Fibroblast of villous mesenchyme (primary cell): ENCODE measurements around the gene ADAM19. TPM values are rescaled to one million over a fixed set of nuclear protein-coding genes. Genes with fewer than 3 reads are reported as not detected.

Experiments
- DNase-seq: peaks from one replicate; pipeline ENCODE4 v3.0.0-alpha.2; 2010; ENCODE audit warnings: low read depth
- H3K4me3 ChIP-seq: 2 replicates; pipeline ENCODE4 v1.5.1; 2011; ENCODE audit warnings: low read depth, mild to moderate bottlenecking, low read length
- CTCF ChIP-seq: IDR thresholded peaks from 2 replicates; pipeline ENCODE4 v1.5.1; 2012; ENCODE audit warnings: low read depth, mild to moderate bottlenecking, low read length; ENCODE audit not compliant: insufficient read depth
- total RNA-seq: library from RNA; depleted of rRNA; stranded (reverse); fragments of >200 nt; gene quantifications from 2 replicates; pipeline ENCODE4 v1.2.3, GENCODE V29; 2012

Gene ADAM19
- total RNA-seq, 1 donor = 89.8 TPM

DNA sequence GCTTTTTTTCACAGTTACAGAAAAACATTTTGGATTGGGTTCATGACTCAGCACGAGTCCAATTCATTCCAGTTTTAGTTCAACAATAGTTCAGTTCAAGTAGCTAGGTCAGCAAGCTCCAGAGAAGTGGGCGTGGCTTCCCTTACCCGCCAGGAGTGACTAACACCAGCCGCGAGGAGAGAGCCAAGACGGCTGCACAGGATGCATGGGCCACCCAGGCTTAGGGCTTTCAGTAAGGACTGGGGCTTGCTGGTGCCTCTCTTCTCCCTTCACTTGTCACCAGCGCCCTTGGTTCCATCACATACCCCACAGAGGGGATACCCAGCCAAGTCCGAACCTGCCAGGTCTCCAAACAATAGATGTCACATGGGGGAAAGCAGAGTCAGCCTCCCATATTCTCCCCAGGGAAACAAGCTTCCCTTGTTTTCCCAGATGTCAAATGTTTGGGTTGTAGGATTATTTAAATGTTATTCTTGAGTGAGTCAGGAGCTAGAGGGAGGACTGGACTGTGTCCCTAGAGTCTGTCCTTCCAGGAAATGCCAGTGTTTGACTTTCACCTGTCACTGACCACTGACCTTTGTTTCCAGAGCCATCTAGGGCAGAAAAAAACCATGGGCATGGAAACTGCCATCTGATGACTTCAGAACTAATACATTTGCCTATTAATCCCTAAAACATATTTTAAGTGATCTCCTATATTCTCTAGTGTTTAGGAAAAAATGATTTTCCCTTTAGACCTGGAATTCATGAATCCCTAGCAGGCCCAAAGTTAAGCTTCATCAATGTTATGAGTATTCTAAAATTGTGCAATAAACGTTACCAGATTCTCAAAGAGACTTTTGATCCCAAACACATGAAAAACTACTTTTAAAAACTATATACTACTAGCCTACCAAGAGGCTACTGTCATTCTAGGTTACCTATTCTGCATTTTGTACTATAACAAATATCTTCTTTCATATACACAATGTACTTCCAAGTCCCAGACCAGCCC lies 63.6 kb downstream of the ADAM19 start:
- TF ChIP-seq CTCF = no peak
- H3K4me3 ChIP-seq = no peak overlapping the region
- peak; percentile 96 for DNase-seq

GRCh38 chr5:157510682-157511081 lies 64.9 kb downstream of the ADAM19 start:
- no peak for TF ChIP-seq CTCF
- no peak for DNase-seq
- H3K4me3 ChIP-seq = no peak overlapping the region

DNA sequence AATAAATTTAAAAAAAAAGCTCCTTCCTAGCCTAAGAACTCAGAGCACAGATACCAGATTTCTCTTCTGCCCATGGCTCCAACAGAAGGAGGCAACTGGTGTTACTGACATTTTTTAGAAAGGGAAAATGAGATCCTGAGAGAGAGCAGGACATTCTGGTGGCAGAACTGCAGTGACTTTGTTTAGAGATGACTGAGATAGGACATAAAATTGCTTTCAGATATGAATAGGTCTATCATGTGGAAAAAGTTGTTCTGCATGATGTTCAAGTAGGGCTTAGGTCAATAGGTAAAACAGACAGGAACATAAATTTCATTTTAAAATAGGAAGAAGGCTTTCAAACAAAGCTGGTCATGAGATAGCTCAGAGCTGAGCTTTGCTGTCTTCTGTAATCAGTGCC lies 66.0 kb downstream of the ADAM19 start:
- DNase-seq = no peak
- H3K4me3 ChIP-seq = no peak overlapping the region
- no peak for TF ChIP-seq CTCF

GRCh38 chr5:157509093-157509492 lies 66.5 kb downstream of the ADAM19 start:
- DNase-seq = no peak
- no peak for TF ChIP-seq CTCF
- no peak overlapping the region for H3K4me3 ChIP-seq

GRCh38 chr5:157506981-157507780 lies 68.4 kb downstream of the ADAM19 start:
- H3K4me3 ChIP-seq = no peak overlapping the region
- TF ChIP-seq CTCF = no peak
- peak; percentile 64 for DNase-seq

DNA sequence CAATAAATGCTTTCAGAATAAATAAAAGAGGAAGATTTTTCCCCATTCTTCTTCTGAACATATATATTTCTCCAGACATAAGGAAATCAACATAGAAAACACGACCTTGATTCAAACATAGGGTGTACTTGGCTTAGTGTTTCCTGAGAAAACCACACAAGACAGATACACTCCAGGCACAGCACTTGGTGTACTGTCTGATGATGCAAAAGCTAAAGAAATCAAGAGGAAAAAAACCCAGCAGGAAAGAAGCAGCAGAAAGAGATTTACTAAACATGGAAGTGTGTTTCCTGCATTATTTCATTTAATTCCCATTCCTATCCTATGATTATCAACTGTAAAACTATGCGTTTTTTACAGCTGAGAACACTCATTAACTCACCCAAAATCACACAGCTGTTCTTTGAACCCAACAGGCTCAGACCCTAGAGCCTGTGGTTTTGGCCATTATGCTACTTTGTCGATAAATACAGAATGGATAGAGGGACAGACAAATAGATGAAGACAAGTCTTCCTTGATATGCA lies 69.4 kb downstream of the ADAM19 start:
- TF ChIP-seq CTCF = no peak
- DNase-seq = peak; percentile 79
- no peak overlapping the region for H3K4me3 ChIP-seq
